Measurements from ENCODE around the gene PDE4C. TPM values are rescaled to one million over a fixed set of nuclear protein-coding genes. Genes with fewer than 3 reads are reported as not detected.

The PDE4C gene
- total and polyA plus RNA-seq, 9 of the 15 experiments (the other 6 are each of a cell fraction or from before 2014, with no cell fraction given), result 0.04 to 0.91 (median 0.20) TPM; not detected in 1

DNA sequence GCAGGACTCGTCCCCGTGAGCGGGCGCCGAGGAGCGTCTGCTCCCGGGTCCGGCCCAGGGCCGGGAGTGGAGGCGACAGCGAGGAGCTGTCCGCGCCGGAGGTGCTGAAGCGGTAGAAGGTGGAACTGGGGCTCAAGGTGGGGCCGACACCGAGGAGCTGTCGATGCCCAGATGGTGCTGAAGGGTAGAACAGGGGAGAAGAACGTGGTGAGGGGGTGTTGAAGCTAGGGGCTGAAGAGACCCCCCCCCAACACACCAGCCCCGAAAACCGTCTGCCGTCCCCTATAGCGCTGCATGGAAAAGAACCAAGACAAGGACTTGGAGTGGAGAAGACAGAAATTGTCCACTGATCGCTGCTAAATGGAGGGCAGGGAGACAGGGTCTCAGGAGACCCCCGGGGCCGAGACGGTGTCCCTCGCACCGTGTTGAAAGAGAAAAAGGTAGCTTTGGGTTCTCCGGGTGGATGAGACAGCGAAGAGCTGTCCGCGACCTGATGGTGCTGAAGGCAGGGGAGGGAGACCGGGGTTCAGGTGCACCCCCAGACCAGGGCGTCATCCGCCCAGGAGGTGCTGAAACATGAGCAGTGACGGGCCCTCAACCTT is 7.1 kb upstream of the PDE4C start (continued):
- TF ChIP-seq RBM17 (IDR thresholded peaks at IDR 0.05; ENCODE audit: borderline replicate concordance, low read depth, low read length) (no peak), CHD7 (IDR thresholded peaks at IDR 0.05; ENCODE audit: low read depth, low read length) (no peak), CTCF (IDR thresholded peaks at IDR 0.05 in 2 of 3, conservative IDR thresholded peaks at IDR 0.05 in 1 of 3; ENCODE audit: insufficient read depth in 2 of 3, low read depth in 1 of 3, low read length in 3 of 3) (no peak), ZNF197 (CRISPR knock-in tag; IDR thresholded peaks at IDR 0.05; ENCODE audit: low read depth) (peak; percentile 86), CXXC5 (CRISPR knock-in tag; IDR thresholded peaks at IDR 0.05) (peak; percentile 80), GTF2F1 (IDR thresholded peaks at IDR 0.05; ENCODE audit: low read depth, low read length) (no peak), SAFB (IDR thresholded peaks at IDR 0.05; ENCODE audit: borderline replicate concordance, low read depth, low read length) (no peak), MAFF (IDR thresholded peaks at IDR 0.05; ENCODE audit: low read length) (no peak), SFPQ (IDR thresholded peaks at IDR 0.05; ENCODE audit: low read depth, low read length) (no peak)
